ENCODE results near the gene INF2.

DNA sequence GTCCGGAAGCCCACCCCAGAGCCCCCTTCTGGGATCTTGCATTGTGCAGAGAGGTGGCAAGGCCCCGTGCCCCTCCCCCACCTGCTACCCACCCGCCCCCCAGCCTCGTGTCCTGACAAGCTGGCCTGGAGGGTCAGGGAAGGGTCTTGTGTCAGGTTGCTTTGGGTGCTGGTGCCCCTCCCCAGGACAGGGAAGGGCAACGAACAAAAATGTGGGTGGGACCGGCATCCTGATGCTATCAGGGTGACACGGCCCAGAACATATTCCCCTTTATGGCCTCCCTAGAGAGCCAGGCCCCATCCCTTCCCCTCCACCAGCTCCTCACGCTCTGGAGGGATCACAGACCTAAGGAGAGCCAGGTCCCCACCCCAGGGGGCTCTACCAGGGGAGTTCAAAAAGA lies 46.1 kb upstream of the INF2 start:
- TF ChIP-seq, protein P1, sequence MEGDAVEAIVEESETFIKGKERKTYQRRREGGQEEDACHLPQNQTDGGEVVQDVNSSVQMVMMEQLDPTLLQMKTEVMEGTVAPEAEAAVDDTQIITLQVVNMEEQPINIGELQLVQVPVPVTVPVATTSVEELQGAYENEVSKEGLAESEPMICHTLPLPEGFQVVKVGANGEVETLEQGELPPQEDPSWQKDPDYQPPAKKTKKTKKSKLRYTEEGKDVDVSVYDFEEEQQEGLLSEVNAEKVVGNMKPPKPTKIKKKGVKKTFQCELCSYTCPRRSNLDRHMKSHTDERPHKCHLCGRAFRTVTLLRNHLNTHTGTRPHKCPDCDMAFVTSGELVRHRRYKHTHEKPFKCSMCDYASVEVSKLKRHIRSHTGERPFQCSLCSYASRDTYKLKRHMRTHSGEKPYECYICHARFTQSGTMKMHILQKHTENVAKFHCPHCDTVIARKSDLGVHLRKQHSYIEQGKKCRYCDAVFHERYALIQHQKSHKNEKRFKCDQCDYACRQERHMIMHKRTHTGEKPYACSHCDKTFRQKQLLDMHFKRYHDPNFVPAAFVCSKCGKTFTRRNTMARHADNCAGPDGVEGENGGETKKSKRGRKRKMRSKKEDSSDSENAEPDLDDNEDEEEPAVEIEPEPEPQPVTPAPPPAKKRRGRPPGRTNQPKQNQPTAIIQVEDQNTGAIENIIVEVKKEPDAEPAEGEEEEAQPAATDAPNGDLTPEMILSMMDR (IDR thresholded peaks at IDR 0.05) = no peak
- no peak for TF ChIP-seq POLR2A (IDR thresholded peaks at IDR 0.05)

Measured in right lobe of liver (tissue), 4 donors.